Glutamatergic neuron (in vitro differentiated cells): ENCODE measurements around the gene AGPS. TPM values are rescaled to one million over a fixed set of nuclear protein-coding genes. Genes with fewer than 3 reads are reported as not detected.

ENCODE experiments used
- DNase-seq: peaks from one replicate; pipeline ENCODE4 v3.0.0; 2022
- H3K27ac Mint-ChIP-seq: one replicate; pipeline ENCODE4 v1.8.0; 2020; ENCODE audit warnings: mild to moderate bottlenecking, mixed read lengths, inconsistent platforms; ENCODE audit not compliant: unreplicated experiment
- H3K27me3 Mint-ChIP-seq: one replicate; pipeline ENCODE4 v1.8.0; 2020; ENCODE audit warnings: mild to moderate bottlenecking, moderate library complexity, mixed read lengths, inconsistent platforms; ENCODE audit not compliant: unreplicated experiment
- H3K36me3 Mint-ChIP-seq: one replicate; pipeline ENCODE4 v1.8.0; 2020; ENCODE audit warnings: mild to moderate bottlenecking, mixed read lengths, inconsistent platforms; ENCODE audit not compliant: unreplicated experiment
- H3K4me1 Mint-ChIP-seq: one replicate; pipeline ENCODE4 v1.8.0; 2020; ENCODE audit warnings: mild to moderate bottlenecking, low read depth, mixed read lengths, inconsistent platforms; ENCODE audit not compliant: unreplicated experiment
- H3K4me3 Mint-ChIP-seq: one replicate; pipeline ENCODE4 v1.8.0; 2020; ENCODE audit warnings: mild to moderate bottlenecking, mixed read lengths, inconsistent platforms; ENCODE audit not compliant: unreplicated experiment
- H3K9me3 Mint-ChIP-seq: one replicate; pipeline ENCODE4 v1.8.0; 2020; ENCODE audit warnings: mild to moderate bottlenecking, moderate library complexity, mixed read lengths, inconsistent platforms; ENCODE audit not compliant: unreplicated experiment
- CTCF ChIP-seq: fragments of 200-600 bp; sonication (generic); IDR thresholded peaks from one replicate; pipeline ENCODE4 v1.5.0; 2021; ENCODE audit not compliant: partially characterized antibody, unreplicated experiment
- total RNA-seq: library from RNA; stranded (reverse); fragmentation: NEBNext Ultra II Directional; extraction: Animal tissue kit (Norgen Biotek cat#: 25700); gene quantifications from one replicate; pipeline ENCODE4 v1.2.1, GENCODE V29; 2021; ENCODE audit not compliant: unreplicated experiment

The AGPS gene
- total RNA-seq, 1 donor from 2014 or later = 50.8 TPM

GRCh38 chr2:177577075-177577474, 184.5 kb downstream of the AGPS start:
- Mint-ChIP-seq H3K27ac (no peak overlapping the region), H3K36me3 (no peaks in the 10 kb centered on the region), H3K27me3 (peaks cover 2% of the 10 kb centered on the region), H3K4me3 (no peak overlapping the region), H3K4me1 (peaks cover 10% of the 10 kb centered on the region), H3K9me3 (no peaks in the 10 kb centered on the region)
- no peak for TF ChIP-seq CTCF
- DNase-seq = no peak

GRCh38 chr2:177578454-177578853, 185.9 kb downstream of the AGPS start:
- peaks cover 2% of the 10 kb centered on the region for H3K27me3 Mint-ChIP-seq
- no peak for DNase-seq
- no peaks in the 10 kb centered on the region for H3K36me3 Mint-ChIP-seq
- H3K27ac Mint-ChIP-seq = no peak overlapping the region
- no peak overlapping the region for H3K4me3 Mint-ChIP-seq
- no peaks in the 10 kb centered on the region for H3K9me3 Mint-ChIP-seq
- H3K4me1 Mint-ChIP-seq = no peaks in the 10 kb centered on the region
- no peak for TF ChIP-seq CTCF

- peaks cover 2% of the 10 kb centered on the region for H3K27me3 Mint-ChIP-seq
- H3K4me3 Mint-ChIP-seq = no peak overlapping the region
- no peaks in the 10 kb centered on the region for H3K36me3 Mint-ChIP-seq
- H3K9me3 Mint-ChIP-seq = no peaks in the 10 kb centered on the region
- no peak overlapping the region for H3K27ac Mint-ChIP-seq
- no peak for DNase-seq
- H3K4me1 Mint-ChIP-seq = no peaks in the 10 kb centered on the region
- TF ChIP-seq CTCF = no peak
These were observed 187.0 kb downstream of the AGPS start for GRCh38 chr2:177579486-177580036.

- Mint-ChIP-seq H3K27me3 (peaks cover 7% of the 10 kb centered on the region), H3K4me3 (no peak overlapping the region), H3K9me3 (peaks cover 3% of the 10 kb centered on the region), H3K36me3 (no peaks in the 10 kb centered on the region), H3K27ac (no peak overlapping the region), H3K4me1 (peaks cover 15% of the 10 kb centered on the region)
- DNase-seq = no peak
- TF ChIP-seq CTCF = no peak
These were observed 189.4 kb downstream of the AGPS start for GRCh38 chr2:177582000-177582399.

GRCh38 chr2:177584030-177584692, 191.6 kb downstream of the AGPS start:
- Mint-ChIP-seq H3K36me3 (no peaks in the 10 kb centered on the region), H3K9me3 (peaks cover 3% of the 10 kb centered on the region), H3K4me1 (peaks cover 15% of the 10 kb centered on the region), H3K27ac (no peak overlapping the region), H3K27me3 (peaks cover 7% of the 10 kb centered on the region), H3K4me3 (no peak overlapping the region)
- no peak for TF ChIP-seq CTCF
- DNase-seq = no peak
